ENCODE data around the gene SNTB2. TPM values are rescaled to one million over a fixed set of nuclear protein-coding genes. Genes with fewer than 3 reads are reported as not detected.

SNTB2 gene
- total RNA-seq, 1 donor from 2014 or later = 22.9 TPM

DNA sequence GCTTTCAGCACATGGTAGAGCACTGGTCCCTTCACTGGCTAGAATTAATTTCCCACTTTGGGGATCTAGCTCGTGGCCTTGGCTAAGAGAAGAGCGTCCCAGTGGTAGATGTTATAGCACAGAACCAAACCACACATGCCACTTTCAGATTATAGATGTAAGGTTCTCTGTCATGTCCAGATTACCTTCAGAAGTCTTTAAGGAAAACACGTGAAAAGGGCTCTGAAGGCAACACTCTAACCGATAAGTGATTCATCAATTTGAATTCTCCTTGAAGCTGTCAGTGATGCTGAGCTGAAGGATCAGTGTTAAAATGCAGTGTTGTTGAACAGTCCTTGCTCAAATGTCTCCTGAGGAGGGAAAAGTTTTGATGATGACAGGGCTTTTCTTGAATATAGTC lies 80.7 kb downstream of the SNTB2 start:
- Histone ChIP-seq H4K20me1 (ENCODE audit: low read depth) (no peaks in the 10 kb centered on the region), H3K27ac (no peak overlapping the region), H3K9me3 (ENCODE audit: low read depth) (no peaks in the 10 kb centered on the region), H3K79me2 (ENCODE audit: low read depth) (no peaks in the 10 kb centered on the region), H2AFZ (replicated peaks) (no peak overlapping the region), H3K4me2 (no peak overlapping the region), H3F3A (ENCODE audit: low read depth) (no peaks in the 10 kb centered on the region), H3K36me3 (peaks cover 2% of the 10 kb centered on the region), H3K4me1 (no peaks in the 10 kb centered on the region), H3K4me3 (no peak overlapping the region), H3K9ac (no peak overlapping the region), H3K27me3 (no peaks in the 10 kb centered on the region)
- H3K27ac Mint-ChIP-seq = no peak overlapping the region
- TF ChIP-seq, protein P1, sequence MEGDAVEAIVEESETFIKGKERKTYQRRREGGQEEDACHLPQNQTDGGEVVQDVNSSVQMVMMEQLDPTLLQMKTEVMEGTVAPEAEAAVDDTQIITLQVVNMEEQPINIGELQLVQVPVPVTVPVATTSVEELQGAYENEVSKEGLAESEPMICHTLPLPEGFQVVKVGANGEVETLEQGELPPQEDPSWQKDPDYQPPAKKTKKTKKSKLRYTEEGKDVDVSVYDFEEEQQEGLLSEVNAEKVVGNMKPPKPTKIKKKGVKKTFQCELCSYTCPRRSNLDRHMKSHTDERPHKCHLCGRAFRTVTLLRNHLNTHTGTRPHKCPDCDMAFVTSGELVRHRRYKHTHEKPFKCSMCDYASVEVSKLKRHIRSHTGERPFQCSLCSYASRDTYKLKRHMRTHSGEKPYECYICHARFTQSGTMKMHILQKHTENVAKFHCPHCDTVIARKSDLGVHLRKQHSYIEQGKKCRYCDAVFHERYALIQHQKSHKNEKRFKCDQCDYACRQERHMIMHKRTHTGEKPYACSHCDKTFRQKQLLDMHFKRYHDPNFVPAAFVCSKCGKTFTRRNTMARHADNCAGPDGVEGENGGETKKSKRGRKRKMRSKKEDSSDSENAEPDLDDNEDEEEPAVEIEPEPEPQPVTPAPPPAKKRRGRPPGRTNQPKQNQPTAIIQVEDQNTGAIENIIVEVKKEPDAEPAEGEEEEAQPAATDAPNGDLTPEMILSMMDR (IDR thresholded peaks at IDR 0.05) = no peak
- no peak for DNase-seq (ENCODE audit: low spot score)
- H3K9me3 Mint-ChIP-seq = no peaks in the 10 kb centered on the region
- H3K27me3 Mint-ChIP-seq (ENCODE audit: insufficient read depth, low read depth) = no peaks in the 10 kb centered on the region
- no peaks in the 10 kb centered on the region for H3K4me1 Mint-ChIP-seq
- no peak overlapping the region for H3K4me3 Mint-ChIP-seq
- peaks cover 24% of the 10 kb centered on the region for H3K36me3 Mint-ChIP-seq

DNA sequence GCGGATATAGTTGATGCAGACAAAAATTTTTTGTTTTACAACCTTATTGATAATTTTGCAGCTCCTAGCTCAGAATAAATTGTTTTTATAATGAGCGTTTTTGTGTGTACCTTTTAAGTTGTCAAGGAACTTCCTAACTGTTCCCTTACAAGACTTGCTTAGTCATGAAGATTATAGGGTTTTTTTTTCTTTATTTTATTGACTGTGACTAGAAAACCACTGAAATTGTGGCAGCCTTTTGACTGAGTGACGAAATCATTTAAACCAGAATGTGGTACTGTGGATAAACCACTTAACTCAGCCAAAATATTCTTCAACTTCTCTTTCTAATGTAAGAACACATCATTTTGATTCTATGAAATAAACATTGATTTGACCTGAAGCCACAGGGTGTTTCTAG lies 83.4 kb downstream of the SNTB2 start:
- Histone ChIP-seq H3F3A (ENCODE audit: low read depth) (no peaks in the 10 kb centered on the region), H3K36me3 (no peaks in the 10 kb centered on the region), H3K79me2 (ENCODE audit: low read depth) (no peaks in the 10 kb centered on the region), H3K4me1 (no peaks in the 10 kb centered on the region), H2AFZ (replicated peaks) (no peak overlapping the region), H3K27me3 (no peaks in the 10 kb centered on the region), H3K9me3 (ENCODE audit: low read depth) (no peaks in the 10 kb centered on the region), H3K4me2 (no peak overlapping the region), H3K27ac (no peak overlapping the region), H3K4me3 (no peak overlapping the region), H3K9ac (no peak overlapping the region), H4K20me1 (ENCODE audit: low read depth) (no peaks in the 10 kb centered on the region)
- Mint-ChIP-seq H3K36me3 (peaks cover 19% of the 10 kb centered on the region), H3K27me3 (ENCODE audit: insufficient read depth, low read depth) (no peaks in the 10 kb centered on the region), H3K9me3 (no peaks in the 10 kb centered on the region), H3K4me1 (no peaks in the 10 kb centered on the region), H3K27ac (no peak overlapping the region), H3K4me3 (no peak overlapping the region)
- no peak for DNase-seq (ENCODE audit: low spot score)
- TF ChIP-seq, protein P1 (IDR thresholded peaks at IDR 0.05) = no peak
- TF ChIP-seq EZH2 (IDR thresholded peaks at IDR 0.05) = no peak
- TF ChIP-seq EZH2phosphoT487 (IDR thresholded peaks at IDR 0.05) = no peak

DNA sequence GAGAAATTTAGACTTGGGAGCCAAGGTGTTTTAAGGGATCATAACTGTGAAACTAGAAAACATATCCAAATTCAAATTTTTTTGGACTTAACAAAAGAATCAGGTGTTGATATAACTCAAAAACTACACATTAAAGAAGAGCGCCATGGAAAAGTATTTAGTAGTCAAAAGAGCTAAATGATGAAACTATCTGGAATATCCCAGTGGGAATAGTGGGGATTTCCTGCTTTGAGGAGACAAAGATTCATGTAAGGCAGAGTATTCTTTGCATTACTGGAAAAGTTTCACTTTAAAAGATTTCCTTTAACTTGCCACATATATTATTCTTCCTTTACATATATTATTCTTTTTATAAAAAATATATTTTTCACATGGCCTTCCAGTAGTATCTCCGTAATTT lies 83.9 kb downstream of the SNTB2 start:
- no peak for TF ChIP-seq EZH2 (IDR thresholded peaks at IDR 0.05)

DNA sequence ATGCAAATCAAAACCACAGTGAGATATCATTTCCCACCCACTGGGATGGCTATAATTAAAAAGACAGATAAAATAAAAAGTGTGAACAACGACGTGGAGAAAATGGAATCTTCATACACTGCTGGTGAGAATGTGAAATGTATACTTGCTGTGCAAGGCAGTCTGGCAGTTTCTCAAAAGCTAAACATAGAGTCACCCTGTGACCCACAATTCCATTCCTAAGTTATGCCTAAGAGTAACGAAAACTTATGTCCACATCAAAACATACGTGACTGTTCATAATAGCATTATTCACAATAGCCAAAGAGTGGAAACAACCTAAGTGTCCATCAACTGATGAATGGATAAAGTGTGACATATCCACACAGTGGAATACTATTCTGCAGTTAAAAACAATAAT lies 86.0 kb downstream of the SNTB2 start:
- no peaks in the 10 kb centered on the region for H3K79me2 ChIP-seq (ENCODE audit: low read depth)
- H3K4me2 ChIP-seq = no peak overlapping the region
- no peaks in the 10 kb centered on the region for H4K20me1 ChIP-seq (ENCODE audit: low read depth)
- TF ChIP-seq EZH2 (IDR thresholded peaks at IDR 0.05) (no peak), EZH2phosphoT487 (IDR thresholded peaks at IDR 0.05) (no peak)
- TF ChIP-seq, protein P1 (IDR thresholded peaks at IDR 0.05) = no peak
- Mint-ChIP-seq H3K36me3 (peaks cover 18% of the 10 kb centered on the region), H3K4me3 (no peak overlapping the region), H3K4me1 (no peaks in the 10 kb centered on the region), H3K27me3 (ENCODE audit: insufficient read depth, low read depth) (no peaks in the 10 kb centered on the region), H3K27ac (no peak overlapping the region), H3K9me3 (no peaks in the 10 kb centered on the region)
- no peaks in the 10 kb centered on the region for H3K9me3 ChIP-seq (ENCODE audit: low read depth)
- H2AFZ ChIP-seq (replicated peaks) = no peak overlapping the region
- no peak overlapping the region for H3K9ac ChIP-seq
- no peaks in the 10 kb centered on the region for H3K27me3 ChIP-seq
- H3K4me1 ChIP-seq = no peaks in the 10 kb centered on the region
- no peaks in the 10 kb centered on the region for H3K36me3 ChIP-seq
- H3K4me3 ChIP-seq = no peak overlapping the region
- H3K27ac ChIP-seq = no peak overlapping the region
- DNase-seq (ENCODE audit: low spot score) = no peak
- no peaks in the 10 kb centered on the region for H3F3A ChIP-seq (ENCODE audit: low read depth)

More for the DNA sequence above, 83.9 kb downstream of the SNTB2 start:
- no peak for DNase-seq (ENCODE audit: low spot score)
- no peak overlapping the region for H2AFZ ChIP-seq (replicated peaks)
- H3K27ac ChIP-seq = no peak overlapping the region
- no peaks in the 10 kb centered on the region for H3K4me1 ChIP-seq
- H3K4me3 ChIP-seq = no peak overlapping the region
- no peaks in the 10 kb centered on the region for H3K36me3 ChIP-seq
- H4K20me1 ChIP-seq (ENCODE audit: low read depth) = no peaks in the 10 kb centered on the region
- Mint-ChIP-seq H3K27ac (no peak overlapping the region), H3K36me3 (peaks cover 19% of the 10 kb centered on the region), H3K9me3 (no peaks in the 10 kb centered on the region), H3K4me3 (no peak overlapping the region), H3K4me1 (no peaks in the 10 kb centered on the region), H3K27me3 (ENCODE audit: insufficient read depth, low read depth) (no peaks in the 10 kb centered on the region)
- H3K79me2 ChIP-seq (ENCODE audit: low read depth) = no peaks in the 10 kb centered on the region
- H3K9ac ChIP-seq = no peak overlapping the region
- no peaks in the 10 kb centered on the region for H3K27me3 ChIP-seq
- H3F3A ChIP-seq (ENCODE audit: low read depth) = no peaks in the 10 kb centered on the region
- H3K9me3 ChIP-seq (ENCODE audit: low read depth) = no peaks in the 10 kb centered on the region
- H3K4me2 ChIP-seq = no peak overlapping the region
